Measurements from ENCODE around the gene TTLL13. TPM values are rescaled to one million over a fixed set of nuclear protein-coding genes. Genes with fewer than 3 reads are reported as not detected.

TTLL13 gene
- total and polyA plus RNA-seq, 9 of the 15 experiments (the other 6 are each of a cell fraction or from before 2014, with no cell fraction given) = 0.05 to 0.24 (median 0.11) TPM; not detected in 1

- TF ChIP-seq ZC3H4 (CRISPR knock-in tag; IDR thresholded peaks at IDR 0.05; ENCODE audit: borderline replicate concordance) (no peak), CHAMP1 (IDR thresholded peaks at IDR 0.05) (no peak), GATAD2B (IDR thresholded peaks at IDR 0.05; ENCODE audit: borderline replicate concordance) (no peak), PYGO2 (tag; IDR thresholded peaks at IDR 0.05) (no peak), ZBTB40 (IDR thresholded peaks at IDR 0.05) (peak; percentile 96), ZBTB40 (CRISPR knock-in tag; IDR thresholded peaks at IDR 0.05) (no peak), E2F1 (CRISPR knock-in tag; IDR thresholded peaks at IDR 0.05) (peak; percentile 38; the same call in 1 of the 2 replicates), ELF2 (CRISPR knock-in tag; IDR thresholded peaks at IDR 0.05) (peak; percentile 73; the same call in 1 of the 2 replicates), HDAC1 (IDR thresholded peaks at IDR 0.05) (peak in 1 of 2 experiments; percentile 93; a peak in 2 of 4 replicates), ZNF511 (CRISPR knock-in tag; IDR thresholded peaks at IDR 0.05) (no peak)
Observed at GRCh38 chr15:90265271-90266060, 16.1 kb downstream of the TTLL13 start, which contains the start of gene NGRN (continued).

Data from K562 (cell line).